DOHH2 (cell line): ENCODE results near the gene CAPS2.

Experiments used
- CTCF ChIP-seq: fragments of 200-600 bp; sonication (generic); IDR thresholded peaks from one replicate; pipeline ENCODE4 v1.5.1; 2014; ENCODE audit warnings: antibody characterized with exemption, mild to moderate bottlenecking, low read depth, low read length; ENCODE audit not compliant: poor library complexity, severe bottlenecking
- EZH2phosphoT487 ChIP-seq: fragments of 200-600 bp; sonication (generic); IDR thresholded peaks from 2 replicates; pipeline ENCODE4 v1.6.1; 2017; ENCODE audit warnings: borderline replicate concordance, mild to moderate bottlenecking, antibody characterized with exemption, low read length, moderate library complexity, mixed read lengths

- no peak for TF ChIP-seq CTCF
- TF ChIP-seq EZH2phosphoT487 = no peak
Observed at GRCh38 chr12:75364919-75365318, 34.8 kb upstream of the CAPS2 start.
